ENCODE data around the gene CFAP299. TPM values are rescaled to one million over a fixed set of nuclear protein-coding genes. Genes with fewer than 3 reads are reported as not detected.

The CFAP299 gene
- total RNA-seq, 1 experiment from 2014 or later, result not detected

DNA sequence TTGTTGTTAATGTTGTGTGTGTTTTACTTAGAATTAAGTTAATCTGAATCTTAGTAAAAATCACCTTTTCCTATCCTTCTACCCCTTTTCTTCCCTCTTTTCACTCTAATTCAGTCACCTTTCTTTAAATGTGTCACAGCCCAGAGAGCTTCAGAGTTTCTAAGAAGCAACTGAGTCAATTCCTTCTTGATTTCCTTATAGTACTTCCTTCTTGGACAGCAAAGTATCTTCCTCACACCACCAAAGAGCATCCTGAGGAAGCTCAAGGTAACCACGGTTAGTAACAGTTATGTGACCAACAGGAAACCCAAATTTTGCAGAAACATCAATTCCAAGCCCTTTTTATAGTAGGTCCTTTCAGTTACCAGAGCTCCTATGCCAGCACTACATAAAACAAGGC lies 451.8 kb downstream of the CFAP299 start:
- H3K9ac ChIP-seq (ENCODE audit: low read length), result no peak overlapping the region
- H4K20me1 ChIP-seq (ENCODE audit: insufficient read depth), result no peaks in the 10 kb centered on the region
- no peaks in the 10 kb centered on the region; the same call in none of the 2 replicates for H3K27me3 ChIP-seq (ENCODE audit: insufficient read depth, low read length)
- H2AFZ ChIP-seq (ENCODE audit: low read depth, low read length, poor library complexity, severe bottlenecking), result no peak overlapping the region
- no peaks in the 10 kb centered on the region for H3K36me3 ChIP-seq (ENCODE audit: control insufficient read depth in 1 of 2, insufficient read depth in 2 of 2, low read length in 2 of 2)
- BruUV-seq (replicated peaks), result no TSS peak
- intact Hi-C loops (cut with micrococcal nuclease), result no loop called here
- ATAC-seq, result no peak
- no peaks in the 10 kb centered on the region; the same call in 1 of the 2 replicates for H3K9me2 ChIP-seq (ENCODE audit: insufficient read depth)
- no peak for TF ChIP-seq ZFX (IDR thresholded peaks at IDR 0.05)
- no peak for TF ChIP-seq CEBPB (IDR thresholded peaks at IDR 0.05; ENCODE audit: low read depth)
- no peak for TF ChIP-seq ELF1 (IDR thresholded peaks at IDR 0.05; ENCODE audit: borderline replicate concordance, low read depth)
- no peak for TF ChIP-seq FOSL1 (IDR thresholded peaks at IDR 0.05; ENCODE audit: low read depth)
- no peak for TF ChIP-seq JUND (IDR thresholded peaks at IDR 0.05)
- TF ChIP-seq, protein P1, sequence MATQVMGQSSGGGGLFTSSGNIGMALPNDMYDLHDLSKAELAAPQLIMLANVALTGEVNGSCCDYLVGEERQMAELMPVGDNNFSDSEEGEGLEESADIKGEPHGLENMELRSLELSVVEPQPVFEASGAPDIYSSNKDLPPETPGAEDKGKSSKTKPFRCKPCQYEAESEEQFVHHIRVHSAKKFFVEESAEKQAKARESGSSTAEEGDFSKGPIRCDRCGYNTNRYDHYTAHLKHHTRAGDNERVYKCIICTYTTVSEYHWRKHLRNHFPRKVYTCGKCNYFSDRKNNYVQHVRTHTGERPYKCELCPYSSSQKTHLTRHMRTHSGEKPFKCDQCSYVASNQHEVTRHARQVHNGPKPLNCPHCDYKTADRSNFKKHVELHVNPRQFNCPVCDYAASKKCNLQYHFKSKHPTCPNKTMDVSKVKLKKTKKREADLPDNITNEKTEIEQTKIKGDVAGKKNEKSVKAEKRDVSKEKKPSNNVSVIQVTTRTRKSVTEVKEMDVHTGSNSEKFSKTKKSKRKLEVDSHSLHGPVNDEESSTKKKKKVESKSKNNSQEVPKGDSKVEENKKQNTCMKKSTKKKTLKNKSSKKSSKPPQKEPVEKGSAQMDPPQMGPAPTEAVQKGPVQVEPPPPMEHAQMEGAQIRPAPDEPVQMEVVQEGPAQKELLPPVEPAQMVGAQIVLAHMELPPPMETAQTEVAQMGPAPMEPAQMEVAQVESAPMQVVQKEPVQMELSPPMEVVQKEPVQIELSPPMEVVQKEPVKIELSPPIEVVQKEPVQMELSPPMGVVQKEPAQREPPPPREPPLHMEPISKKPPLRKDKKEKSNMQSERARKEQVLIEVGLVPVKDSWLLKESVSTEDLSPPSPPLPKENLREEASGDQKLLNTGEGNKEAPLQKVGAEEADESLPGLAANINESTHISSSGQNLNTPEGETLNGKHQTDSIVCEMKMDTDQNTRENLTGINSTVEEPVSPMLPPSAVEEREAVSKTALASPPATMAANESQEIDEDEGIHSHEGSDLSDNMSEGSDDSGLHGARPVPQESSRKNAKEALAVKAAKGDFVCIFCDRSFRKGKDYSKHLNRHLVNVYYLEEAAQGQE (IDR thresholded peaks at IDR 0.05; ENCODE audit: low read depth), result no peak
- no peak for TF ChIP-seq SP1 (IDR thresholded peaks at IDR 0.05; ENCODE audit: low read depth)
- no peak for TF ChIP-seq YY1 (IDR thresholded peaks at IDR 0.05; ENCODE audit: extremely low read depth, insufficient replicate concordance, low read depth, low read length)
- no peak for TF ChIP-seq SIN3A (IDR thresholded peaks at IDR 0.05; ENCODE audit: low read depth)
- TF ChIP-seq RAD21 (IDR thresholded peaks at IDR 0.05; ENCODE audit: low read depth), result no peak
- TF ChIP-seq, protein P2, sequence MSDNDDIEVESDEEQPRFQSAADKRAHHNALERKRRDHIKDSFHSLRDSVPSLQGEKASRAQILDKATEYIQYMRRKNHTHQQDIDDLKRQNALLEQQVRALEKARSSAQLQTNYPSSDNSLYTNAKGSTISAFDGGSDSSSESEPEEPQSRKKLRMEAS (IDR thresholded peaks at IDR 0.05), result no peak
- TF ChIP-seq EZH2 (IDR thresholded peaks at IDR 0.05), result no peak
- no peak for DNase-seq (ENCODE audit: low read depth, low spot score)
- POLR2A ChIA-PET, result no interaction called here
- no peaks in the 10 kb centered on the region for H3K4me1 ChIP-seq (ENCODE audit: control insufficient read depth in 1 of 2, insufficient read depth in 2 of 2, low read length in 2 of 2)
- no peak overlapping the region for H3K4me2 ChIP-seq (ENCODE audit: low read length)
- H3K9me3 ChIP-seq (ENCODE audit: control insufficient read depth in 1 of 2, insufficient read depth in 1 of 2, low read depth in 1 of 2, low read length in 2 of 2), result no peaks in the 10 kb centered on the region
- RAD21 ChIA-PET (ENCODE audit: low non-redundant PET in 1 of 2, low total read pairs in 2 of 2, uncharacterized antibody in 2 of 2, unreplicated experiment in 2 of 2), result no interaction called here
- CTCF ChIA-PET, result no interaction called here
- H3K27ac ChIP-seq (ENCODE audit: low read depth, low read length), result no peak overlapping the region
- no peak overlapping the region for H3K4me3 ChIP-seq (replicated peaks in 1 of 2; ENCODE audit: low read depth in 1 of 2, low read length in 2 of 2)
- H3K79me2 ChIP-seq (ENCODE audit: insufficient read depth, low read length), result no peaks in the 10 kb centered on the region

Measured in HCT116 (cell line).